CD4-positive, alpha-beta T cell treated with Interleukin-2 at 100 ng/mL for 4 hours (primary cell): ENCODE results near the gene NCOA1.

Experiments used
- DNase-seq: peaks from one replicate; pipeline ENCODE4 v3.0.0-alpha.2; 2020; ENCODE audit warnings: low spot score

The NCOA1 gene

DNA sequence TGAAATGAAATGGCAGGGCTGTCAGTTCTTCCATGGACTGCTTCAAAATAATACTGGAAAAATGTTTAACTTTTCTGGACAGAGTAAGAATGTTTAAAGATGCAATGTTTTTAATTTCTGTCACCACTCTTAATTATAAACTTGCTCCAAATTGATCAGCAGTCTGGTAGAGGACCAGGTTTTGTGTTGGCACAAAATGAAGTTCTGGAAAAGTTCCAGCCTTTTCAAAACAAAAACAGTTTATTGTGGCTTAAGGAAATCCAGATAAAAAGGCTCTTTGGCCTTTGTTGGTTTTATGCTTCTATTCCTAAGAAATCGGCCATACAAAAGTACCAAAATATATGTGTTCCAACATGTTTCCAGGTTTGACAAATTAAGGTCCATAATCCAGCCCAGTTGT is 253.3 kb downstream of the NCOA1 start:
- no peak for DNase-seq

- peak; percentile 3 for DNase-seq
Observed at GRCh38 chr2:24745825-24746224, 254.8 kb downstream of the NCOA1 start.

GRCh38 chr2:24747299-24747698 is 256.2 kb downstream of the NCOA1 start:
- DNase-seq = no peak

DNA sequence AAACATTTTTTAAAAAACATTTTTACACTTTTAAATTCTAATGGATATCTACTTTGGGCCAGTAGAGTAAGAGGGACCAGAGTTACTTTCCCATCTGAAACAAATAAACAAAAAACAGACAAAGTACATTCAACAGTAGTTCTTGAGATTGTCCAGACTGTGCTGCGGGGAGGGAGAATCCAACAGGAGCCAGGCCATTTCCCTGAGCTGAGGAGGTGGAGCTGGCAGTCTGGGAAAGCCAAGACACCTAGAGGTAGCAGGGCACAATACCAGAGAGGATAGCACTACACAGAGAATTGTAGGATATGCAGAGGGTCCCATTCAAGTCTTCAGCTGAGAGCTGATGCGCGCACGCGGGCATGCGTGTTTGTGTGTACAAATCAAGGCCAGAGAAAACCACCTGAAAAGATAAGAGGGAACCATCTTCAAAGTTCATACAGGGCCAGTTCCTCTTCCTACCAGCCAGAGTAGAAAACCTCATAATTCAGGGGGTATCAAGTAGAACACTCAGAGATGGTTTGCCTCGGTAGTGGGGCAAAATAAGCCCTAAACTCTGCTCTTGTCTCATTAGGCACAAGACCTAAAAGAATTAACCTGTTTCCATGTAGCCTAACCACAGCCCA is 258.1 kb downstream of the NCOA1 start:
- DNase-seq = no peak

GRCh38 chr2:24754985-24755705 is 264.1 kb downstream of the NCOA1 start:
- no peak for DNase-seq

DNA sequence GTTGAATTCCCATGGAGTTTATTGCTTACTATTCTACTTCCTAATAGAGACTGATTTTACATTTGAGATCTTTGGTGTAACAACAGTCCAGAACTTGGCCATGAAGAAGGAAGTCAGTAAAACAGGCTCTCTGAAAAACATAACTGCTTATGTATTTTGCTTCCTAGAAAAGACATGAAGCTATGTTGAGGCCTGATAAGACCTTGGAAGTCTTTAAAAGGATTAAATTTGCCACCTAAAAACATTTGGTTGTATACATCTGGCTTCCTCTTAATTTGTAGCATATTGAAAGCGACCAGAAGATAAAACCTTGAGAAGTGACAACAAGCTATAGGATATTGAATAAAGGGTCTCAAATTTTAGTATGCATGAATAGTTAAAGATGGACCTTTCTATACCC is 265.7 kb downstream of the NCOA1 start:
- no peak for DNase-seq

DNA sequence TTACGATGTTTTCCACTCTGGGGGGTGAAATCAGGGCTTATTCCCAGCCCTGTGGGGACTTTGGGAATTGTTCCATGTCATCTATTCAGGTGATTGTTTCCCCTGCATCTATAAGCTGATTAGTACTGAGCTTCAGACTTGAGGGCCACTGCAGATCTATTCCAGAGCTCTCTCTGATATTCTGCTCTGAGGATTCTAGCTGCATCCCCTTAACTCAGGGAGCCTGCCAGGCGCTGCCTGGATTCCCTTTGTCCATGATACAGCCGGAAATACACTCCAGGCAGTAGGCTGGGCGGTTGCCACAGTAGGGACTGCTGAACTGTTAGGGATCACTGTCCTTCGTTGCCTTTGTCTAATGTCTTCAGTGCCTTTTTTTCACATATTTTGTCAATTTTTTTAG is 270.8 kb downstream of the NCOA1 start:
- DNase-seq = no peak

- DNase-seq = no peak
Observed at GRCh38 chr2:24762518-24762917, 271.5 kb downstream of the NCOA1 start.

- DNase-seq = no peak
Observed at GRCh38 chr2:24763843-24764242, 272.8 kb downstream of the NCOA1 start.

DNA sequence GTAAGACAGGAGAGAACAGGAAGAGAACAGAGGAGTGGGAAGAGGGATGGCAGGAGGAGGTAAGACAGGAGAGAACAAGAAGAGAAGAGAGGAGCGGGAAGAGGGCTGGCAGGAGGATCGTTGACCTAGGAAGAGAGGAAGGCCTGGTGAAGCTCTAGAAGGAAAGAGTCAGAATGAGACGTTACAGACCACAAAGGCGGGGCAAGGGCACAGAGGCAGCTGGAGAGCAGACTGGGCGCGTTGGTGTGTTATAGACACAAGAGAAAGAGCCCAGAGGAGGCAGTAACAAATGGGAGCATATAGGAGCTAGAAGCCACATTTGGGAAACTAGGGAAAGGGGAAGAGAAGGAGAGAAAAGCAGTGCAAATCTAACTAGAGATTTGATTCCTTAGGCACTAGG is 275.6 kb downstream of the NCOA1 start:
- DNase-seq = no peak

DNA sequence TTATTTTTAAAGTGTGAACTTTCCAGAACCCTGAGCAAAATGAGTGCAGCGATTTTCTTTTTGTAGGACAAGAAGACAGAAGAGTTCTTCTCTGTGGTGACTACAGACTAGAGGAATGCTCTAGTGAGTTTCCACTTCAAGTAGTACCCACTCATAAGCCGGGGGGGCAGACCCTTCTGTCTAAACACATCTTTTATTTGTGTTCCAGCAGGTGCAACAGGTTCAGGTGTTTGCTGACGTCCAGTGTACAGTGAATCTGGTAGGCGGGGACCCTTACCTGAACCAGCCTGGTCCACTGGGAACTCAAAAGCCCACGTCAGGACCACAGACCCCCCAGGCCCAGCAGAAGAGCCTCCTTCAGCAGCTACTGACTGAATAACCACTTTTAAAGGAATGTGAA is 277.0 kb downstream of the NCOA1 start:
- no peak for DNase-seq

DNA sequence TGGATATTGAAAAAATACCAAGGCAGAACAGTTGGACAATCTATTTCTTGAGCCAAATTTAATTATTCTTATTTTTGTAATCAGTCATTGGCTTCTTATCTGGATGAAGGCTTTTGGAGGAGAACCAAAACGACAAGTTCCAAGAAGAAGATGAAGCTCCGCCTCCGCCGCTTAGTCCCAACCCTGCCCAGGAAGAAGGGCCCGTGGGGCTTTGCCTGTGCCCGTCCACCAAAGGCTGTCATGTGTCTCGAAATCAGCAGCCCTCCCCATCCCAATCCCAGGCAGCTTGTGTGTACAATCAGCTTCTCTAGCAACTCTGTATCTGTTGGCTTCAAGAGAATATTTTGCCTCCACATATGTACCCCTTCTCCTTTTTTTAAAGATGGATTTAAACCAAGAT is 277.5 kb downstream of the NCOA1 start:
- DNase-seq = no peak

DNA sequence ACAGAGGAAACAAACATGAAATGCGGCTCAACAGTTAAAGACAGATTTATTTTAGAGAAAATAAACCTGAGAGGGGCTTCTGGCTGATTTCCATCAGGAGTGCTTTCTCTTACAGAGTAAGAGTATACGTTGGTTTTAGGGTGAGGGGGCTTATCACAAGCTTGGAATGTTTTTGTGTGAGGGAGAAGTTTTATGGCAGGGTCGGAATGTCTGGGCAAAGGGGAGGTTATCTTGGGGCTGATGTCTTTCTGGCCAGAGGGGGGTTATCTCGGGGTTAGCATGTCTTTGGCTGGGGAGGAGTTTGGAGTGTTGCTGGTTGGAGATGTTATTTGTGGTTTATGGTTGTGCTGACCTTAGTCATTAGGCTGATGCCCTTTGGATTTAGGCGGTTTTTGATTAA is 280.0 kb downstream of the NCOA1 start:
- DNase-seq = no peak

DNA sequence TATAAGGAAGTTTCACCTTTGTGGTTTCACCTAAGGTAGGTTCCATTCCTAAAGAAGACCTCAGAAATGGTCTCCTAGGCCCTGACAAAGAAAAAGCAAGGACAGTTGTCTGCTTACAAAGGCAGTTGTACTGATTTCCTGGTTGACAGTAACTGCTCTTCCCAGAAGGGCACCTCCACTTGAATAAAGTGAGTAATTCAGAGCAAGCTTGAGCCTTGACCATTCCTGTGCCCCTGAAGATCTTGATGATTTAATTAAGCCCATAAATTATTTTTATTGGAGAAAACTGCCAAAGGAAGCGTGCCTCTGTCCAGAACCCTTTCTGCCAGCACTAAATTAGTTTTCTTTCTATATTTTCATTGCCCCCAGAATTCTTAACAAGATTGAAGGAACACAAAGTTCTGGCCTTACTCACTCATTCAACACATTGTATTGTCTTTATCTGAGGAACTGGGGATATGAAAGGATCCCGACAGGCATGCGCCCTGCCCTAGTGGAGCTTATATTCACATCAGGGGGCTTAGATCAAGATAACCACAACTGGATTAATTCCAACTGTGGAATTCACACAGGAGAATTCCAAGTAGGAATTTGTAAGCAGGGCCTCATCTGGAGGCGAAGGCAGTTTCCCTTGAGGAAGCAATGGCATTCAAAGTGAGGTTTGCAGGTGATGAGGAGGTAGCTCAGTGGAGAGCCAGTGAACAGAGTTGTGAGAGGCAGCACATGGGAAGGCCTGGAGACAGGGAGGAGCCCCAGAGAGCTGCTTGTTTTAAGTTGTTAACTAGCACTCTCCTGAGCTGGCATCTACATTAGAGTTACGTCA is 280.9 kb downstream of the NCOA1 start:
- no peak for DNase-seq

DNA sequence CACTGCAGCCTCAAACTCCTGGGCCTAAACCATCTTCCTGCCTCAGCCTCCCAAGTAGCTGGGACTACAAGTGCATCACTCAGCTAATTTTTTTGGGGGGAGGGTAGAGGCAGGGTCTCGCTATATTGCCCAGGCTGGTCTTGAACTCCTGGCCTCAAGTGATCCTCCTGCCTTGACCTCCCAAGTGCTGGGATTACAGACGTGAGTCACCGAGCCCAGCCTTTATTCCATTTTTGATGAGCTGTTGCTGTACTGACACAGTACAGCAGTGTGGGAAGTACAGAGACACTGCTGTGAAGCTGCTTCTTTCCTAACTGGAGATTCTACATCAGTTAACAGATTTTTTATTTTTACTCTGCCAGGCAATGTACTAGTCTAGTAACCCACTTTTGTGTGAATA is 283.3 kb downstream of the NCOA1 start:
- no peak for DNase-seq

GRCh38 chr2:24779116-24779515 is 288.1 kb downstream of the NCOA1 start:
- no peak for DNase-seq

DNA sequence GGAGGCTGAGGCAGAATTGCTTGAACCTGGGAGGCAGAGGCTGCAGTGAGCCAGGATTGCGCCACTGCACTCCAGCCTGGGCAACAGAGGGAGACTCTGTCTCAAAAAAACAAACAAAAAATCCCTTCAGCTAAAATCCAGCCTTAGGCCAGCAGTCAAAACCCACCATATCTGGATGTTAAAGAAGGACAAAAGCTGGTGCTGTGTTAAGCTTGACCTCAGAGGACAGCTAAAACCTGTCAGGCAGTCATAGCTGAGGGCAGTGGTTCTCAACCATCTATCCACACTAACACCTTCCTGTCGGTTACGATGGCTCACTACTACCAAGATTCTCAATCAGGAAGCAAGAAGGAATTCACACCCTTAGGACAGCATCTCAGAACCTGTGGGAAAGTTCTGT is 292.6 kb downstream of the NCOA1 start:
- no peak for DNase-seq

GRCh38 chr2:24785671-24786321 is 294.7 kb downstream of the NCOA1 start:
- no peak for DNase-seq

DNA sequence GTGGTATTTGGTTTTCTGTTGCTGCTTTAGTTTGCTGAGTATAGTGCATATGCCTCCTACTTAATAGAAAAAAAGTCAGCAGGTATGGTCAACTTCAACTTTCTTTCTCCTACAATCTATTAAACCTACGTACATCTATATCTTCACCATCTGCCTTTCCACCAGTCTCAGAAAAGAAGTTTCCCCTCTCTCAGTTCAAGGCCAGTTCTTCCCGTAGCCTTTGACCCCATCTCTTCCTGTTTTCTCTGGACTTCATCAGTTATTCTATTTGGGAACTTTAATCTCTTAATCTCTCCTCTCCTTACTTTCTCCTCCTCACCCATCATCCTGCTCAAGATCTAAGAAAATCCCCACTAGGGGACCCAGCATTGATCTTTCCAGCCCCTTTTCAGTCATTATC is 296.5 kb downstream of the NCOA1 start:
- DNase-seq = no peak

DNA sequence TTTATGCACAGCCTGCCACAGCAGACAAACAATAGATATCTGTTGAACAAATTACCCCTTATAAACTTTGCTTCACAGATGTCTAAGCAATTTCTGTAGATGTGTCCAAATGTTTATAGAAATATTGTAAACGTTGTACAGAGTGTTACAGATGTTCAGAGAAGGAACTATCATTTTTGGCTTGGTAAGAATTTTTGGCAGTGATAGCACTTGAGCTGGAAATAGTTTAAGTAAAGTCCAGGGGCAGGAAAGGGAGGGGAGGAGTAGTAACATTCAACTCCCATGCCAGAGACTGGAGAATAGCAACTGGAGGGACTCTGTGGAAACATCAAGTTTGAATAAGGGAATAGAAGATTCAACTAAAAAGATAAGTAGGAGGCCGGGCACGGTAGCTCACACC is 297.8 kb downstream of the NCOA1 start:
- no peak for DNase-seq

DNA sequence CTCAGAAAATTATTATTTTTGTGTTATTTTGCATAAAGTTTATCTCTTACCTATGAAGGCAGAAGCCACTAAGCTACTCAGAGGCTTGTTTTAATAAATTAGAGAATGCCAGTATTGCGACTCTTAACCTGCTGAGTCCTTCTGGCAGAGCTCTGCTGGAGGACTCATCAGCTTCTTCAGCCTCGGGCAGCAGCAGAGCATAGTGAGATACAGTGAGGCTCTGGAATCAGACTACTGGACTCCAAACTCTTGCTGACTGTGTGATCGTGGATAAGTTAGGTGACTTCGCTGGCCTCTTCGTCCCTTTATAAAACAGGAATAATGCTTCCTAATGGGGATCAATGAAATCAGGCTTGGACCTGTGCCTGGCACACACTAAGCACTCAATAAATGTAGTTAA is 300.4 kb downstream of the NCOA1 start:
- DNase-seq = no peak

- DNase-seq = no peak
Observed at GRCh38 chr2:24792542-24792873, 301.5 kb downstream of the NCOA1 start.
